Suppressor macrophage treated with lipopolysaccharide for 4 hours (primary cell): ENCODE measurements around the gene MSTN.
A peak's percentile ranks its signal among the peaks of the same experiment; 100 is the strongest.

Experiments
- DNase-seq: peaks from one replicate; pipeline ENCODE4 v3.0.0-alpha.2; 2020

MSTN gene

DNA sequence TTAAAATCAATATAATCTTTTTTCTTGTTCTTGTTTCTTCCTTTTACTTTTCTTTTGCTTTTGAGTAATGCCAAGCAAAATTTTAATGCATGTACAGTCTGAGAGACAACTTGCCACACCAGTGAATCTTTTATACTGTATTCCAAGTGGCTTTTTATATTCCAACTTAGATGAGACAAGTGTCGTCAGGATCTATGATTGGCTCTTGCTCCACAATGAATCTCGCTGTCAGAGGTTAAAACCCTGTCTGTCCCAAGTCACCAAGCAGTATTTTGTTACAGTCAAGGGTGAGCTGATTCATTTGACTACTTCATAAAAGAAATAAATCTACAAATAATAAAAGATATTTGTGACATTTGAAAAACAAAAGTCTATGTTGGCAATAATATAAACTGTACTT, at the start of gene MSTN:
Gene MSTN, minus strand, starts transcription at position 129 of the 400 bp plus-strand sequence. CDS start 133 bp downstream, outside the sequence.
- DNase-seq, result no peak

- no peak for DNase-seq
Measured at GRCh38 chr2:190111166-190111565, 48.6 kb upstream of the MSTN start.

GRCh38 chr2:190110699-190111098, 48.2 kb upstream of the MSTN start:
- no peak for DNase-seq

GRCh38 chr2:190110131-190110530, 47.6 kb upstream of the MSTN start:
- no peak for DNase-seq

DNA sequence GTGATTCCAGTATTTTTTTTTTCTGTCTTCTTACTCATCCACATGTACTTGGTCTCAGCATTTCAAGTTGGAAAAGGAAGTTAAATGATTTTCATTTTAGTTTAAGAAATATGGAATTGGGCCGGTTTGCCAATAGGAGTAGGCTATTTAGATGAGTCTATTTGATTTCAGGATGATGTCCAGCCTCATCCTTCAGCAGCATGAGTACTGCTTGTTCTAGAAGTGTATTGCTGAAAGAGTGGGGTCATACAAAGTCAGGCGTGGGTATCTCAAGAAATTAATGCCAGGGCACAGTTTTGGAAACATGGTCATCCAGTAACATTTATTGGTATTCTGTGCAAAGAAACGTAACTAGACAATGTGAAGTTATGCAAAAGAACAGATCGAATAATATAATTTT, 44.9 kb upstream of the MSTN start:
- DNase-seq, result no peak

- no peak for DNase-seq
Measured at GRCh38 chr2:190106783-190107182, 44.3 kb upstream of the MSTN start.

DNA sequence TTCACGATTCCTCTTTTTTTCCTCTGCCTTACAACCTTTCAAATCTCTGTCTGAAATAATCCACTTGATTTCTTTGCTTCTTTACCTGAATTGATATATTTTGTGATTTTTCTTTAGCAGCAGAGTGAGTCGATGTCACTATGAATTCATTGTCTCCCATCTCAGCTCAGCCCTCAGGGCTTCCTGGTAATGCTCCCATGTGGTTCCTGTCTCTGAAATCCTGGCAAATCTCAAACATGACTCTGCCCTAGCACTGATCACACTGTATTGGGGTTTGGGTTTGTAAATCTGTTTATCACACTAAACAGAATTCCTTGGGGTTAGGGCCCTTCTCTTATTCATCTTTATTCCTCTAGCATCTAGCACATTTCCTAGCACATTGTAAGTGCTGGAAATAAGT, 43.0 kb upstream of the MSTN start:
- no peak for DNase-seq

DNA sequence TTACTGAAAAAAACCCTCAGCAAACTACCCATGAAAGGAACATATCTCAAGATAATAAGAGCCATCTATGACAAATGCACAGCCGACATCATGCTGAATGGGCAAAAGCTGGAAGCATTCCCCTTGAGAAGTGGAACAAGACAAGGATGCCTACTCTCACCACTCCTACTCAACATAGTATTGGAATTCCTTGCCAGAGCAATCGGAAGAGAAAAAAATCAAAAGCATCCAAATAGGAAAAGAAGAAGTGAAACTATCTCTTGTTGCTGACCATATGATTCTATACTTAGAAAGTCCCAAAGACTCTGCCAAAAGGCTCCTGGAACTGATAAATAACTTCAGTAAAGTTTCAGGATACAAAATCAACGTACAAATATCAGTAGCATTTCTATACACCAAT, 40.6 kb upstream of the MSTN start:
- peak; percentile 14 for DNase-seq

DNA sequence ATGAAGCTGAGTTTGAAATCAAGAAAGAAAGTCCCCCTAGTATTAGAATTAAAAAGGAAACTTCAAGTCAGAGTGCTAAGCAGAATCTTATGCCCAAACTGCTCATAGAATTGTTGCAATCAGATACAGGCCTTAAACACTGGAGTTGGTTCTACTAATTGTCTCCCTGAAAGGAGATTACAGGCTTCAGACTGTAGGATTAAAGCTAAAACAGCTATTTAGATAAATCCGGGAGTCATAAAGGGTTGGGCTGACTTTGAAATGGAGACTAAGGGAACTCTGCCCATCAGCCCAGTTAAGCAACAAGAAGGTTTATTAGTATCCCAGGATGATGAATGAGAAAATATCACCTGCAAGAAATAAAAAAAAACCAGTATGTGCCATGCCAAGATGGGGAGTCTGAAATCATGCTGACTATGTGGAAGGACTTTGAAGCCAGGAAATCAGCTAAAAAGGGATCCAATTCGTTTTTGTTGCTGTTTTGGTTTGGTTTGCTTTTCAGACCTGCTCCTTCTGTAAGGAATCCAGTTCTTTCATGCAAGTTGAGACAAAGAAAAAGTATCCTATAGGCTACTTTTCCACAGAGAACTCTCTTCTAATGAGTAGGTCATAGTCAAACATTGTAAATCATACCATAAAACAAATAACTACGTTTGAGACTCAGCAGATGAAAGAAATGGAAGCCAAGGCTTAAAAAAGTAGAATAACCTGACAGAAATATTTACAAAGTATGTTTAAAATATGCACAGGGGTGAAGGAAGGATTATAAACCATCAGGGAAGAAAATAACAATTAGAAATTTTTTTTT, 37.6 kb upstream of the MSTN start:
- DNase-seq, result no peak

DNA sequence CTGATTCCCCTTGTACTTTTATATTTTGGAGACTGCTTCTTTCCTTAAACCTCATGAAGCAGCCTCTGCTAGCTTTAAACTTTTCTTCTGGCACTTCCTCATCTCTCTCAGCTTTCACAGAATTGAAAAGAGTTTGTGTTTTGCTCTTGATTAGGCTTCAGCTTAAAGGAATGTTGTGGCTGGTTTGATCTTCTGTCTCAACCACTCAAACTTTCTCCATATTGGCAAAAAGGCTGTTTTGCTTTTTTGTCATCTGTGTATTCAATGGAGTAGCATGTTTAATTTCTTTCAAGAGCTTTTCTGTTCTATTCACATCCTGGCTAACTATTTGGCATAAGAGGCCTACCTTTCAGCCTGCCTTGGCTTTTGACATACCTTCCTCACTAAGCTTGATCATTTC, 36.3 kb upstream of the MSTN start:
- DNase-seq, result no peak

- DNase-seq, result no peak
Measured at GRCh38 chr2:190097115-190097514, 34.6 kb upstream of the MSTN start.

GRCh38 chr2:190094316-190094871, 31.9 kb upstream of the MSTN start:
- DNase-seq, result no peak

DNA sequence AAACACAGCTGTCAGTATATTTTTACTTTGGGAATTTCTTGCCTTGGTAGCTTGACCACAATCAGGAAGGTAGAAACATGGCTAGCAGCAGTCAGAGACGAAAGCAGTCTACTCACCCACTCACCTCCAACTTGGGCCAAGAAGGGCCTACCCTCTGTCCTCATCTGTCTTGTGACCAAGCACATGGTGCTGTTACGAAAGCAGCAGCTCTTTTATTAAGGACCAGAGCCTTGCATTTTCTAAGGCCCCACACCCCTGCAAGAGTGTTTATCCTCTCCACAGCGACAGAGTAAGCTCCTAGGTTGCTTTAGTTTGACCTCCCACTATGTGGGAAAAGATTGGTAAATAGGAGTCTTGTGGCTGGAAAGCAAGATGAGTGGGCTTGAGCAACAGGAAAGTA, 31.3 kb upstream of the MSTN start:
- DNase-seq, result peak; percentile 64

- DNase-seq, result peak; percentile 15
Measured at GRCh38 chr2:190090148-190090547, 27.6 kb upstream of the MSTN start.

DNA sequence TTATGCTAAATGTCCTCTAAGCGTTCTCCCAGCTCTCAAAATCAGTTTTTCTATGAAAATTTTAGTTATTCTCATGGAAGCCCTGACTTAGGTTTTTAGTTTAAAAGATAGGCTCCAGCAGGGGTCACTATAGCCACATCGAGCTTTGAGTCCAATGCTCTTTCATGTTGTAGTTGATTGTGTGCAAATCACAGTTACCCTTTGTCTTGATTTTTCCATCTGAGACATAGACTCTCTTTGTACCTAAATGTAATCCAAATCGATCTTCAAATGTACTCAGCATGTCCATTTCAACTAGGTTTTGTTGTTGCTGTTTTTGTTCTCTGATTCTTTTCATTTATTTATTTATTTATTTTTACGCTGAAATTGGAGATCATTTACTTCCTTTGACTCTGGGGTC, 26.4 kb upstream of the MSTN start:
- peak; percentile 84 for DNase-seq

- DNase-seq, result no peak
Measured at GRCh38 chr2:190084704-190085103, 22.2 kb upstream of the MSTN start.

- DNase-seq, result no peak
Measured at GRCh38 chr2:190082118-190082517, 19.6 kb upstream of the MSTN start.

GRCh38 chr2:190080527-190081049, 18.1 kb upstream of the MSTN start:
- DNase-seq, result no peak

DNA sequence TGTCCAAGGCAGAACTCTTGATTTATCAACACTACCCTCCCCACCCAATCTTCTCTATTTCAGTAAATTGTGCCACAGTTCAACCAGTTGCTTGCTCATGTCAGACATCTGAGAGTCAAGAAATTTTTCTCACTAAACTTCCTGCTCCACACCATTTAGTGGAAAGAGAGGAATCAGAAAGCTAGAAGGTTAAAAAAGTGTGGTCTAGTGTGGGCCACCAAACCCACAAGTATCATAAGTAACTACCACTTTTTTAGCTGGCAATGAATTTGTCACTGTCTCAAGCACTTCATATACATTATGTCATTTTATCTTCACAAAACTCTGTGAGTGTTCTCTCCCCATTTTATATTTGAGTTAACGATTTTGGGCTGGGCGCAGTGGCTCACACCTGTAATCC, 16.6 kb upstream of the MSTN start:
- DNase-seq, result no peak

DNA sequence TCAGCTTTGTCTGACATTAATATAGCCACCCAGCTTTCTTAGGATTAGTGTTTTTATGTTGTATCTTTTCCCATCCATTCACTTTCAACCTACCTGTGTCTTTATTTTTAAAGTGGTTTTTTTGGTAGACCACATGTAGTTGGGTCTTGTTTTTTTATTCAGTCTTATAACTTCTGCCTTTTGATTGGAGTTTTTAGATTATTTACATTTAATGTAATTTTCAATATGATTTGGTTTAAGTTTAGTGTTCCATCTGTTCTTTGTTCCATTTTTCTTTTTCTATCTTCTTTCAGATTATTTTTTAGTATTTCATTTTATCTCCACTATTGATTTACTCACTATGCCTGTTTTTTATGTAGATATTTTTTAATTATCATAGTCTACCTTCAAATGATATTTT, 13.1 kb upstream of the MSTN start:
- DNase-seq, result no peak

GRCh38 chr2:190069936-190070696, 7.6 kb upstream of the MSTN start:
- DNase-seq, result peak; percentile 76

- DNase-seq, result no peak
Measured at GRCh38 chr2:190068764-190069163, 6.2 kb upstream of the MSTN start.

GRCh38 chr2:190065839-190066238, 3.3 kb upstream of the MSTN start:
- no peak for DNase-seq

DNA sequence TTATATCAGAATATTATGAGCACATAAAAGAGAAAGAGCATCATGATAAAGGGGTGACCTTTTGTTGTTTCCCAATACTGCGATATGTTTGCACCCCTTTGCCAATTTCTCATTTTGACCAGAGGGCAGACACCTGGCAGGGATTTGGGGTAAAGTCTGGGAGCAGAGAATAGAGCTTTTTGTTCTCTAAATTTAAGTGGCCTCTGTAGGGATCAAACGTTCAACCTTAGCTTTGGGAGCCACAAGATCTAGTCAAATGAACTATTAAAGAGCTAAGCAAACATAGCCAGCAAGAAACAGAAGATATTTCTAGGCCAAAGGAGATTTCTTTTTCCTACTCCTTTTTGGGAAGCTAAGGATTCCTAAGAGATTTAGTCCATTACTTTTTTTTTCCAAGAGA, 1.1 kb upstream of the MSTN start:
- DNase-seq, result no peak
